Stimulated activated CD4-positive, alpha-beta T cell treated with anti-CD3 and anti-CD28 coated beads, Interleukin-12 subunit alpha, Interleukin-12 subunit beta, amount 100 ng/mL, for 48 hours (primary cell): Measurements from ENCODE around the gene MAP4K3.

Source experiments
- DNase-seq, 3 donors: peaks; one replicate each; pipeline ENCODE4 v3.0.0-alpha.2; 2020; ENCODE audit warnings: low read depth in 2 of 3, low spot score in 1 of 3

The MAP4K3 gene

DNA sequence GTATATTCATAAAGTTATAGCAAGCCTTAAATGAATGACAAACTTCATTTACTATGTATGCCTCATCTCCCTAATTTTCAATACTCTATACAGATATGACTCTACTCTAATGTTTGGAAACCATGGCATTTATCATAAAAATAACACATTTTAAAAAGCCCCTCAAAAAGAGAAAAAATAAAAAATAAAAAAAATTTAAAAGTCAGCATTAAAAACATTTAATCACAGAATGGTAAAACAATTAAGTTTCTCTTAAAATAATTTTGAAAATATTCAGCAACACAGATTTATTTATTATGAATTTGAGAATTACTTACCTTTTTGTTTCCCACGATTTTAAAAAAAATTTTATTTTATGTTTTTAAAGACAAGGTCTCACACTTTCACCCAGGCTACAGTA lies 128.3 kb downstream of the MAP4K3 start:
- no peak for DNase-seq

DNA sequence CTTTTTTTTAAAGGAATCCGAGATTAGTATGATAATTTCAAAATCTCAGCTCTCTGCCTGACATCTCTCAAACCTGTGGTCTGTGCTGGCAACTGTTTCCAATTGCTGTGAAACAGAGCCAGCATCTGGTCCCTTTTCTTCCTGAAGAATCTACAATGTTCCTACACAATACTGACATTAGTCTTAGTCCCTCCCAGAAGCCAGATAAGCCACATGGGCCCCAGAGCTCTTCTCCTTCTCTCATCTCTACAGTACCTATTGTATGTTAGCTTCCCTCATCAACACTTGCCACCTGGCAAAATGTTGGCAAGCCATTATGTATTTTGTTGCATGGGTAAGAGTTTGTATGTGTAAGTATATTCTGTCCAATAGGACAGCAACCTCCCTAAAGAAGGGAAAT lies 130.5 kb downstream of the MAP4K3 start:
- DNase-seq = no peak

- DNase-seq = no peak
These were observed 132.4 kb downstream of the MAP4K3 start for GRCh38 chr2:39304729-39305128.

DNA sequence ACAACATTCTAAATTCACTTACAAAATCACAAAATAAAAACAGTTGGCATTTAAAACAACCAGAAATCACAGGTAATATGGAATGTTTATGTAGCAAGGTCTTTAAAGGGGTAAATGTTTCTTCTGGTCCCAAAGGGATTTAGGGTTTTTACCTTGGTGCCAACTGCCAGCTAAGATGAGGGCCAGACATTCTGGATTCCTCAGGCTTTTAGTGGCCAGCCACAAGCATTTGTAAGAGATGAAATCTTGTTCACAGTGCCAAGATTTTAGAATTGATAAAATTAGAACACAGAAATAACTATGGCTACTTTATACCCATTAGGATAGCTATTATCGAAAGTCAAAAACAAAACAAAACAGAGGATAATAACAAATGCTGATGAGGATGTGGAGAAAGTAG lies 132.9 kb downstream of the MAP4K3 start:
- DNase-seq = no peak

GRCh38 chr2:39301352-39301751 lies 135.7 kb downstream of the MAP4K3 start:
- DNase-seq = no peak

GRCh38 chr2:39300044-39300978 lies 136.8 kb downstream of the MAP4K3 start:
- no peak for DNase-seq

DNA sequence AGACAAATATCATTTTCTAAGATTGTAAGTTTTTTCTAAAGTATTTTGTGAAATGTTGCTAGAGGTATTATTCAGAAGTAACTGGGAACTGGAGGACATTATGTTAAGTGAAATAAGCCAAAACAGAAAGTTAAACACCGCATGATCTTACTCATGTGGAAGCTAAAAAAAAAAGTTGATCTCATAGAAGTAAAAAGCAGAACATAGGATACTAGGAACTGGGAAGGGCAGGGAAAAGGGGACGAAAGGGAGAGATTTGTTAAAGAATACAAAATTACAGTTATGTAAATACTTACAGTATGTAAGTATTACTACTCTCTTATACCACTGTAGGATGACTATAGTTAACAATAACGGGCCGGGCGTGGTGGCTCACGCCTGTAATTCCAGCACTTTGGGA lies 146.7 kb downstream of the MAP4K3 start:
- DNase-seq = no peak

DNA sequence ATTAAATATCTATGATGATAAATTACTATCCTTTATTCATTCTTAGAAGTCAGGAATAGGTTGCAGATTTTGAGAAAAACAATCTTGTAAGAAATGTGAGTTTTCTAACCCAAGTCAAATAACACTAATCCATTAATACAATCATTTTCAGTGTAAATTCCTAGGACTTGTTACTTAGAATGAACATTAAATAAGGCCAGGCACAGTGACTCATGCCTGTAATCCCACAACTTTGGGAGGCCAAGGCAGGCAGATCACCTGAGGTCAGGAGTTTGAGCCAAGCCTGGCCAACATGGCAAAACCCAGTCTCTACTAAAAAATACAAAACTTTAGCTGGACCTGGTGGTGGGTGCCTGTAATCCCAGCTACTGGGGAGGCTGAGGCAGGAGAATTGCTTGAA lies 147.5 kb downstream of the MAP4K3 start:
- no peak for DNase-seq

- DNase-seq = no peak
These were observed 153.5 kb downstream of the MAP4K3 start for GRCh38 chr2:39283561-39283960.

DNA sequence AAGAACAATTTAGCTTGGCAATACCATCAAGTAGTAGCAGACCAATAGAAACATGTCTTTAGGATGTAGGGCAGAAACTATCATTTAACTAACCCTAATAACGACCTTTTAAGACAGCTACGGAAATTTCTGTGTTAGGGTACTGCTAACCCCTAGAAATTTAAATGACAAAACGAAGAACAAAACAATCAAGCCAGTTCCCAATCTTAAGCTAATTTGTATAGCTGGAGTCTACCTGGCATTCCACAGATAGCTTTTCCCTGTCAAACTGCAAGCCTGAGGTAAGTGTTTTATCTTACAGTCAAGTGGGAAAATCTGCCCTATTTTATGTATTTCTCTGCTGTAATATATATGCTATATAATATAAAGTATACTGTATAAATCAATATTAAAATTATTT lies 155.7 kb downstream of the MAP4K3 start:
- no peak for DNase-seq

- DNase-seq = no peak
These were observed 162.1 kb downstream of the MAP4K3 start for GRCh38 chr2:39275016-39275415.

DNA sequence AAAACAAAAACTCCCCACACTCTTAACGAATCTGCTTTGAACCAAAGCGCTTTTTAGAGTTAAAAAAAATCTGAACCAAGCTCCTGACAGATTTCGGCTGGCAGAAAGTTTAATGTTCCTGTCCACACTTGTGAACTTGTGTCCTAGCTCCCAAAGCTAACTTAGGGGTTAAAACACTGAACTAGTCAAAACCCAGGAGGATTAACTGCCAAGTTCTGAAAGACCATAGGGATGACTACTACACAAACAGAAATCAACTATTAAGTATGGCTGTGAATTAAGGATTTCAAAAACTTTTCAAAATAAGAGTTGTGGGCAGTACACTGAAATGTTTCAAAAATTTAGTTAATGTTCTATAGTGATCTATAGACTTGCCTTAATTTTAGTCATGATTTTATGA lies 167.1 kb downstream of the MAP4K3 start:
- no peak for DNase-seq

GRCh38 chr2:39266916-39267434 lies 170.1 kb downstream of the MAP4K3 start:
- DNase-seq = no peak

- DNase-seq = no peak
These were observed 170.8 kb downstream of the MAP4K3 start for GRCh38 chr2:39266139-39266805.

- DNase-seq = no peak
These were observed 171.8 kb downstream of the MAP4K3 start for GRCh38 chr2:39265315-39265714.

- DNase-seq = no peak
These were observed 172.4 kb downstream of the MAP4K3 start for GRCh38 chr2:39264733-39265132.

DNA sequence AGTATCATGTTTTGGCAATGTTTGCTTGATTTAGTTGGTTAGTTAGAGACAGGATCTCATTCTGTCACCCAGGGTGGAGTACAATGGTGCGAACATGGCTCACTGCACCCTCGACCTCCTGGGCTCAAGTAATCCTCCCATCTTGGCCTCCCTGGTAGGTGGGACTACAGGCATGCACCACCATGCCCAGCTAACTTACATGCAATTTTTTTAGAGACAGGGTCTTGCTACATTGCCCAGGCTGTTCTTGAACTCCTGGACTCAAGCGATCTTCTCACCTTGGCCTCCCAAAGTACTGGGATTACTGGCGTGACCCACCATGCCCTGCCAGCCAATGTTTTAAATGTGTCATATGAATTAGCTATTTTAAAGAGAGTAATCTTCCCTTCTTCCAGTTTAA lies 177.0 kb downstream of the MAP4K3 start:
- no peak for DNase-seq

DNA sequence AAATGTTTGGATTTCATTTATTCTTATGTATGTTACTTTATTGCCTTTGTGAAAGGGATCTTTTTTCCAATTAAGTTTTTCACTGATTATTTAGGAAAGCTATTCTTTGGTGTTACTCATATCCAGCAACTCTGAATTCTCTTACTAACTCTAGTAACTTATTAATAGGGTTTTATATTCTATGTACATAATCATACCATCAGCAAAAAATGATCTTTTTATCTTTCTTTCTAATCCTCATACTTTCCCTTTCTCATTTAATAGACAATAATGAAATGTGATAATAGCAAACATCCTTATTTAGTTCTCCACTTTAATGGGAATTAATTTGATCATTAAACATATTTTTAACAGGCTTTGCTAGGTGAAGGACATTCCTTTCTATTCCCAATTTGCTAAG lies 181.0 kb downstream of the MAP4K3 start:
- no peak for DNase-seq

- DNase-seq = no peak
These were observed 184.1 kb downstream of the MAP4K3 start for GRCh38 chr2:39252888-39253518.

- DNase-seq = no peak
These were observed 189.5 kb downstream of the MAP4K3 start for GRCh38 chr2:39247512-39248043.

- DNase-seq = no peak
These were observed 190.6 kb downstream of the MAP4K3 start for GRCh38 chr2:39246382-39246980.
